Keratinocyte (primary cell): ENCODE data around the gene SINHCAF. TPM values are rescaled to one million over a fixed set of nuclear protein-coding genes. Genes with fewer than 3 reads are reported as not detected.
A peak's percentile ranks its signal among the peaks of the same experiment; 100 is the strongest.
"Not testable (repeated sequence)": the region's sequence is repeated elsewhere in the genome, so short reads cannot be mapped to it uniquely, and the experiment has no call there.

Source experiments
- DNase-seq: peaks from one replicate; pipeline ENCODE4 v3.0.0-alpha.2; 2011; ENCODE audit warnings: low read depth, missing footprints, low spot score
- FAIRE-seq: peaks from 2 replicates; lab custom pipeline; 2011; peaks lifted over from hg19 to GRCh38; lab: Jason Lieb, UNC
- H2AFZ ChIP-seq: 2 replicates; pipeline ENCODE4 v1.6.0; 2012; ENCODE audit warnings: low read length, control low read depth, inconsistent platforms; ENCODE audit not compliant: control insufficient read depth
- H3K27ac ChIP-seq: 2 replicates; pipeline ENCODE4 v1.5.1; 2011; ENCODE audit warnings: low read length; ENCODE audit not compliant: control insufficient read depth, insufficient read depth
- H3K27me3 ChIP-seq: 3 replicates; pipeline ENCODE4 v1.6.0; 2011; ENCODE audit warnings: low read length; ENCODE audit not compliant: control insufficient read depth, insufficient read depth; ENCODE audit errors: extremely low read depth
- H3K36me3 ChIP-seq, 2 experiments: 2 replicates in 1 of 2; 3 replicates in 1 of 2; pipeline ENCODE4 v1.5.1; 2011; ENCODE audit warnings: low read length in 2 of 2, mild to moderate bottlenecking in 1 of 2; ENCODE audit not compliant: control insufficient read depth in 2 of 2, insufficient read depth in 2 of 2; ENCODE audit errors: extremely low read depth in 1 of 2
- H3K4me1 ChIP-seq: 3 replicates; pipeline ENCODE4 v1.5.1; 2011; ENCODE audit warnings: low read length; ENCODE audit not compliant: control insufficient read depth, insufficient read depth; ENCODE audit errors: extremely low read depth
- H3K4me2 ChIP-seq: 3 replicates; pipeline ENCODE4 v1.6.0; 2011; ENCODE audit warnings: low read depth, low read length; ENCODE audit not compliant: control insufficient read depth, insufficient read depth; ENCODE audit errors: extremely low read depth
- H3K4me3 ChIP-seq, 3 experiments: fragments of 200-600 bp in 1 of 3; sonication (generic) in 1 of 3; 2 replicates in 2 of 3; 3 replicates in 1 of 3; pipeline ENCODE4 v1.5.1; 2011 to 2016; ENCODE audit warnings: low read length in 3 of 3, mild to moderate bottlenecking in 3 of 3, control low read depth in 2 of 3, inconsistent platforms in 1 of 3, low read depth in 1 of 3, mixed read lengths in 1 of 3, mixed run types in 1 of 3, moderate library complexity in 1 of 3; ENCODE audit not compliant: control insufficient read depth in 2 of 3, insufficient read depth in 2 of 3; ENCODE audit errors: extremely low read depth in 1 of 3
- H3K79me2 ChIP-seq: 2 replicates; pipeline ENCODE4 v1.6.0; 2012; ENCODE audit warnings: low read length; ENCODE audit not compliant: control insufficient read depth, insufficient read depth
- H3K9ac ChIP-seq: 3 replicates; pipeline ENCODE4 v1.6.0; 2011; ENCODE audit warnings: low read length; ENCODE audit not compliant: control insufficient read depth, insufficient read depth; ENCODE audit errors: extremely low read depth
- H3K9me1 ChIP-seq: 3 replicates; pipeline ENCODE4 v1.6.0; 2011; ENCODE audit warnings: low read length; ENCODE audit not compliant: control insufficient read depth, insufficient read depth; ENCODE audit errors: extremely low read depth
- H3K9me3 ChIP-seq: 2 replicates; pipeline ENCODE4 v1.5.1; 2012; ENCODE audit warnings: low read depth, low read length; ENCODE audit not compliant: control insufficient read depth
- H4K20me1 ChIP-seq: 3 replicates; pipeline ENCODE4 v1.6.0; 2011; ENCODE audit warnings: low read length; ENCODE audit not compliant: control insufficient read depth, insufficient read depth; ENCODE audit errors: extremely low read depth
- CTCF ChIP-seq, 3 experiments: IDR thresholded peaks in 1 of 3; conservative IDR thresholded peaks in 1 of 3; optimal IDR thresholded peaks in 1 of 3; 2 replicates in 2 of 3; 3 replicates in 1 of 3; pipeline versions ENCODE3 to v1.5.1; 2011; ENCODE audit warnings: low read length in 3 of 3, mild to moderate bottlenecking in 3 of 3, moderate library complexity in 2 of 3, control low read depth in 1 of 3, inconsistent platforms in 1 of 3; ENCODE audit not compliant: insufficient read depth in 2 of 3; ENCODE audit errors: extremely low read depth in 1 of 3
- EZH2 ChIP-seq: IDR thresholded peaks from one replicate; pipeline ENCODE4 v1.6.1; 2012; ENCODE audit warnings: inconsistent platforms, mild to moderate bottlenecking, low read length, moderate library complexity
- dilution Hi-C: fragments of 300-500 bp; cut with MboI; formaldehyde crosslinking; loops from one replicate; pipeline ENCODE4 v1.7.0; 2020; ENCODE audit warnings: low sequenced_read_pairs; ENCODE audit not compliant: extremely low pct_ligation_motif_present
- polyA minus RNA-seq, 3 experiments: library from RNA; depleted of rRNA, polyadenylated mRNA; stranded (reverse); fragments of >200 nt; gene quantifications; 1 replicate in 1 of 3; 2 replicates in 1 of 3; 3 replicates in 1 of 3; pipeline ENCODE4 v1.2.3, GENCODE V29; 2011
- polyA plus RNA-seq, 5 experiments: library from polyadenylated mRNA; depleted of rRNA in 3 of 5; stranded (reverse) in 3 of 5; stranded (forward) in 1 of 5; unstranded in 1 of 5; fragments of >200 nt; gene quantifications; 1 replicate in 1 of 5; 2 replicates in 3 of 5; 3 replicates in 1 of 5; pipeline versions ENCODE4 v1.2.1 to v1.2.3, GENCODE V29; 2011 to 2012; ENCODE audit warnings: missing spikeins in 2 of 5, low read depth in 1 of 5, low replicate concordance in 1 of 5

Gene SINHCAF
- polyA plus RNA-seq: 32.2 to 57.4 TPM (median 40.8 TPM) in 3 replicates
- polyA plus RNA-seq (2011; ENCODE audit: low read depth): 27.0 TPM
- polyA plus RNA-seq (2011; cell fraction: cytosol; rRNA removed): 42.9 and 103 TPM in 2 replicates
- polyA plus RNA-seq (2011; cell fraction: nucleus; rRNA removed): 42.7 and 57.4 TPM in 2 replicates
- 30.9 and 33.9 TPM in 2 replicates for polyA plus RNA-seq (2012; ENCODE audit: low replicate concordance)
- 7.0 to 31.0 TPM (median 19.7 TPM) in 3 replicates for polyA minus RNA-seq
- 32.2 TPM for polyA minus RNA-seq (2011; cell fraction: cytosol; rRNA and poly(A)+ RNA removed)
- 18.3 and 30.1 TPM in 2 replicates for polyA minus RNA-seq (2011; cell fraction: nucleus; rRNA and poly(A)+ RNA removed)

GRCh38 chr12:31325877-31326631, at the start of gene SINHCAF:
Gene SINHCAF (minus strand): TSS chr12:31326150. CDS start chr12:31298204, 27,946 bp downstream.
- DNase-seq: peak; percentile 77
- Histone ChIP-seq H3K4me1 (peaks cover 23% of the 10 kb centered on the region), H3K4me3 (peak within 1 kb of the TSS; percentile 77 to 99 (median 85)), H3K27ac (peak within 1 kb of the TSS; percentile 92), H2AFZ (peak within 1 kb of the TSS; percentile 84), H3K9ac (peak within 1 kb of the TSS; percentile 94), H3K9me3 (no peaks in the 10 kb centered on the region), H3K4me2 (peak within 1 kb of the TSS; percentile 96), H3K9me1 (no peaks in the 10 kb centered on the region), H3K79me2 (peaks cover 49% of the 10 kb centered on the region), H4K20me1 (peaks cover 9% of the 10 kb centered on the region), H3K36me3 (no peaks in the 10 kb centered on the region), H3K27me3 (no peaks in the 10 kb centered on the region)
- peak; percentile 62 for FAIRE-seq
- dilution Hi-C loops: no loop called here
- TF ChIP-seq CTCF (optimal IDR thresholded peaks at IDR 0.05 in 1 of 3, IDR thresholded peaks at IDR 0.05 in 1 of 3, conservative IDR thresholded peaks at IDR 0.05 in 1 of 3; ENCODE audit: extremely low read depth in 1 of 3, insufficient read depth in 2 of 3, low read length in 3 of 3) (no peak), EZH2 (no peak)

GRCh38 chr12:31375422-31375821, 49.5 kb upstream of the SINHCAF start:
- FAIRE-seq, dilution Hi-C loops: not testable (repeated sequence)

More at GRCh38 chr12:31375422-31375821, 49.5 kb upstream of the SINHCAF start:
- not testable (repeated sequence) for H3K79me2 ChIP-seq, H3K4me1 ChIP-seq, H3K27me3 ChIP-seq, H3K4me2 ChIP-seq, H2AFZ ChIP-seq, H3K9me3 ChIP-seq, H3K9me1 ChIP-seq, H3K27ac ChIP-seq, H4K20me1 ChIP-seq, DNase-seq, H3K4me3 ChIP-seq, H3K36me3 ChIP-seq, H3K9ac ChIP-seq
